GM18498 (cell line): ENCODE data around the gene HDAC5.

ENCODE experiments used
- ATAC-seq: cut with Tn5 transposase; IDR thresholded peaks from one replicate; pipeline ENCODE4 v1.9.1; 2021; ENCODE audit warnings: mild to moderate bottlenecking, moderate library complexity; ENCODE audit not compliant: unreplicated experiment

Gene HDAC5

DNA sequence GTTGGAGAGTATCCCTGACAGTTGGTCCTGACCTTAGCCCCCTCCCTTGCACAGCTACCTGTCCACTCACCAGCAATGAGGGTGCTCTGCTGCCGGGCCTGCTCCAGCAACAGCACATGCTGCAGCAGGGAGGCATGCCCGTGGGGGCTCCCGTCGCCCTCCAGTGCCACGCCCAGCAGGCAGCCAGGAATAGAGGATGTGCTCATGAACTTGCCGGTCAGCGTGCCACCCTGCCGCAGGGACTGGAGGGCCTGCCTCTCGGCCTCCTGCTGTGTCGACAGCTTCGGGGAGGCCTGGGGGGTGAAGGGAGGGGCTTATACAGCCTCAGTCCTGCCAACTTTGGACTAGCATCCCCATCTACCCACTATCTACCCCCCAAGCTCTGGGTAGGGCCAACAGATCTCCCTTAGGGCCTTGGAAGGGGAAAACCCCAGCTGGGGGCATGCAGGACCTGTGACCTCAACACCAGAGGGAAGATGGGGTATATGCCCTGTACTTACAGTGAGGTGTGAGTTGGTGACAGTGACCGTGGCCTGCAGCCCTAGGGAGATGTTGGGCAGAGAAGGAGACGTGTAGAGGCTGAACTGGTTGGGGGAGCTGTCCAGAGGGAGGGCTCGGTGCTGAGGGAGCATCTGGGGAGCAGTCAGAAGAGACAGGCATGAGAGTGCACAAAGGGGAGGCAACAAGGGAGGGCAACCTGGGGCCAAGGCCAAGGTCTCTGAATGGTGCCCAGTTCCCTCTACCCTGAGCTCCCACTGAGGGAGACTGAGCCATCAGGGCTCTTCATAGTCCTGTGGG lies 32.0 kb downstream of the HDAC5 start:
- ATAC-seq: no peak

DNA sequence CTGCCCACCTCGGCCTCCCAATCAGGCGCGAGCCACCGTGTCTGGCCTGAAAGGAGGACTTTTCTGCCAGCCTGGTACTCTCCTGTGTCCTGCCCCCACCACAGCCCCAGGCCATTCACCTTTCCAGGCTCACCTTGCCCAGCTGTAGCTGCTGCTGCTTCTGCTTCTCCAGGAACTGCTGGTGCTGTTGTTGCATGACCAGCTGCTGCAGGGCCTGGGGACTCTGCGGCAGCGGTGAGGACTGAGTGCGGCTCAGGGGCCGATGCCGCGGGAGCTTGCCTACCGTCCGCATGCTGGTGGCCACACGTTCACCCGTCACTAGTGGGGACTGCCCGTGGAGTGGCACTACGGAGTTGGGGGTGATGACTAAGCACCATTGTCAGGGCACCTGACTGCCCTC lies 35.2 kb downstream of the HDAC5 start:
- no peak for ATAC-seq

DNA sequence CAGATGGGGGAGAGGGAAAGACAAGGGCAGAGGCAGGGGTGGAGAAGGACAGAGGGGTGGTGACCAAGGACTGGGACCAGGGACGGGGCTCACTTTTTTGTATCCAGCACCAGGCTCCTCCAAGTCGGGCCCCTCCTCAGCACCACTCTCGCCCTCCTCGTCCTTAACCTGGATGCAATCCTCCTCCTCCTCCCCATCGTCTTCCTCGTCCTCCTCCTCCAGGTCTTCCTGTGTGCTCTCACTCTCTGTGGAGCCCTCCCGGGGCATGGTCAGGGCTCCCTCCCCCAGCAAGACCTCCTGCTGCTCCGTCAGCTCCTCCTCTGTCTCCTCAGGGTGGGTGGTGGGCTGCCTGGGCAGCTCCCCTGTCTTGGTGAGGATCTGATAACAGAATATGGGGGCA lies 36.1 kb downstream of the HDAC5 start:
- ATAC-seq: no peak

DNA sequence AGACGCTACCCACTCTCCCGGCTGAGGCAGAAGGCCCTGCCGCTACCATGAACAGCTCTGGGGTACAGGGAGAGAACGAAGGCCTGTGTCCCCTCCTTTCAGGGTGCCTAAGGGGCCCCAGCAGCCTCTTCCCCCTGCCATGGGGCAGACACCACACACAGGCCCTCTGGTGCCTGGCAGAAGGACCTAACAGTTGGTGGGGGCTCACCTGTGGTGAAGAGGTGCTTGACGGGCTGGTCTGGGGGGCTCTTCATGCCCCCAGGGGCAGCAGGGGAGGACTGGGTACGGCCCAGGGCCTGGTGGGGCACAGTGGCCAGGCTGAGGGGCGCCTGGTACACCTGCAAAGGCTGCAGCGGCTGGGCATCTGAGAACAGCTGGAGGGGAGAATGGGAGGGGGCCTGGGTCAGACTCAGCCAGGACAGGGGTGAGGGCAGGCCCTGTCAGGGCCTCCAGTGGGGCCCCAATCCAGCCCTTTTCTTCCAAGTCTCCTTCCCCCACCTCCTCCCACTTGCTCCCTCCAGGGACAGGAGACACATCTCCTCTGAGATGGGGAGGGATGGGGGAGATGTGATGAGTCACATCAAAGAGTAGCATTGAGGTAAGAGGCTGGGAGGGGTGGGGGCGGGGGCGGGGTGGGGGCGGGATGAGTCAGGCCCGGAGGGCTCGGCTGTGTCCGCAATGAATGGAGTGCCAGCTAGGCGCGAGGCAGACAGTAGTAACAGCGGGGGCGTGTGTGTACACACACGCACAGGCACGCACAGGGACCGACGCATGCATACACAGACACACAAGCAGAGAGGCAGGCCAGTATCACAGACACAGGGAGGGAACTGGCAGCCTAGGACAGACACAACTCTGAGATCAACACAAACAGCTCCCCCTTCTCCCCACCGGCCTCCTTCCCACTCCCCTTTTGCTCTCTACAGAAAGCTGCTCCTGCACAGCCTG lies 36.8 kb downstream of the HDAC5 start:
- no peak for ATAC-seq

DNA sequence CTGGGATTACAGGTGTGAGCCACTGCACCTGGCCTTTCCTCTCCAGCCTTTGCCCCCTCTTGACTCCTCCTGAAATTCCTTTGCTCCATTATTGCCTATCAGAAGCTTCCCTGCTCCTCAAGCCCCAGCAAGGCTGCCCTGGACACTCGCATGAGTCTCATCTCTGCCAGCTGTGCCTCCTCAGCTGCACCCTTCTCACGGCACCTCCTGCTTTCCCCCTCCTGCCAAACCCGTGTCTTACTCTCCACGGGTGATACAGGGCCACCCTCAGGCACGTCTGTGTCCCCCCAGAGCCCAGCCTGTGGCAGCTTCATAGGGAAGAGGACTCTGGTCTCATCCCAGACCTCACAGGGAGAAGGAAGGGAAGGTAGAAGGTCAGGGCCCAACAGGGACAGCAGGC lies 37.5 kb downstream of the HDAC5 start:
- no peak for ATAC-seq

DNA sequence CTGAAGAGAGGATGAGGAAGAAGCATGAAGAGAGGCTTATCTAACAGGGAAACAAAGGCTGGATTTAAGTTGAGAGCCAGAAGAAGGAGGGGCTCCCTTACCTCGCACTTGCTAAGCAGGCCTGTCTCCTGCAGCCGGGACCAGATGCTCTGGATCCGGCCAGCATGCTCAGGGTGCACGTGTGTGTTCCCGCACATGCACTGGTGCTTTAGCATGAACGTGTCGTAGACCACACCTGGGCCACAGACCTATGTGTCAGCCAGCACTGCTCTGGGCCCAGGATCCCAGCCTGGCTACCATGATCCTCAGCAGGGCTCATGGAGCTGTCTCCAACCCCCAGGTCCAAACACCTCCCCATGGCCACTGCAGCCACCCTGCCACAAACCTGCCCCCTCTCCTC lies 38.5 kb downstream of the HDAC5 start:
- ATAC-seq: no peak

DNA sequence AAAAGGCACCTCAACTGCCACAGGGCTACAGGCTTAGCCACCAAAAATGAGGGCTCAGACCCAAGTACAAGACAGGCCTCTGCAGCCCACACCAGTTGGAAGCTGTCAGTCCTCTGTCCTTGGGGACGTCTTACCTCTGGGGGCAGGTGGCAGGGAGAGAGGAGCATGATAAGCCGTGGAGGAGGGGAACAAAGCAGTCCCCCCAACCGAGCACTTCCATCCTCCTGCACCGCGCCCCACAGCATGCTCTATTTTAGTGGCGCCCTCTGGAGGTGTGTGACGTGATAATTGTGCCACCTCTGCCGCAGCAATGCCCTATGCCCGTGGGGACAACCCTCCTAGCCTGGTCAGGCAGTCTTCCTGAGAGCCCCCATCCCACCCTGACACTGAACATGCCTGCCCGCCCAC lies 39.3 kb downstream of the HDAC5 start:
- ATAC-seq: no peak

DNA sequence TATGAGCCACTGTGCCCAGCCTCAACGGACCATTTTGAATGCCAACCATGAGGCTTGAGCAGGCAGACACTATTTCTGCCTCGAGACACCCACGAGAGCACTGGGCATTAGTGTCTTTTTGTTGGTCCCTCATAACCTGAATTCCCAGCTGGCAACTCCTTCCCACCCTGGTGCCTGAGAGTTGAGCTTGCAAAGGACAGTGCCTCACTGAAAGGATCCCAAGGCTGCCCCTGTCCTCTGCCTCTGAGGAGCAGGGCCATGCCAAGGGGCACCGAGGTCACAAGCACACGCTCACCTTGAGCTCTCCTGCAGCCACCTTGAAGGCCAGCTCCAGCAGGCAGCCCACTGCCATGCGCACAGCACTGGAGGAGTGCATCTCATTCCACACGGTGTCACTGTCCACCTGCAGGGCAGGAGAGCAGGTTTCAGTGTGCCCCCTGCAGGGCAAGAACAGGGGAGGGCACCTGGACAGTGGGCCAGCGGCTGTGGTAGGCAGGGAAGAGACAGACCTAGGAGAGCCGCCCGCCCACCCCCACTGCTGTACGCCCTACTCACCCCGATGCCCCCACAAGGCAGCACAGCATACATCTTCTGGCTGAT lies 40.1 kb downstream of the HDAC5 start:
- no peak for ATAC-seq

DNA sequence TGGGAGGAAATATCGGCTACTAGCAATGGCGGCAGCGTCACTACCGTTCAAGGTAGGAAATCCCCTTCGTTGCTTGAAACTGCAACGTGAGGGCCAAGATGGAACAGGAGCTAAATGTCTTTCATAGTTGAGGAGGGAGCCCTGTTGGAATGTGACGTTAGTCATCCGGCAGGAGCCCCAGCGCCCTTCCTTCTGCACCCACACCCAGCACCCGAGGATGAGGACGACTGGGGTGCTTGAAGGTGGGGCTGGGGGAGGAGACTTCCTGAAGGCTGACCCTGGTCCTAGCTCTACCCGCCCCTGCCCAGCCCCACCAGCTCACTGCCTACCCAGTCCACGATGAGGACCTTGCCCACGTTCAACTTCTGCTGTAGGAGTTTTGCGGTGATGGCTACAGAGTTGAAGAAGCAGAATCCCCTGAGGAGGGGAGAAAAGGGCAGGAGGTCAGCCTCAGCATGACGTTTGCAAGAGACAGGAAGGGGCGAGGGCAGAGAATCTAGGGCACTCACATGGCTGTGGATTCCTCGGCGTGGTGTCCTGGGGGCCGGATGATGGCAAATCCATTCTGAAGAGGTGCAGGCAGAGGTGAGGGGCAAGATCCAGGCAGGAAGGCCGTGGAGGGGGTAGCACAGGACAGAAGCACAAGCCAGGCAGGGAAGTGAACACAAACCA lies 41.0 kb downstream of the HDAC5 start:
- ATAC-seq: no peak

DNA sequence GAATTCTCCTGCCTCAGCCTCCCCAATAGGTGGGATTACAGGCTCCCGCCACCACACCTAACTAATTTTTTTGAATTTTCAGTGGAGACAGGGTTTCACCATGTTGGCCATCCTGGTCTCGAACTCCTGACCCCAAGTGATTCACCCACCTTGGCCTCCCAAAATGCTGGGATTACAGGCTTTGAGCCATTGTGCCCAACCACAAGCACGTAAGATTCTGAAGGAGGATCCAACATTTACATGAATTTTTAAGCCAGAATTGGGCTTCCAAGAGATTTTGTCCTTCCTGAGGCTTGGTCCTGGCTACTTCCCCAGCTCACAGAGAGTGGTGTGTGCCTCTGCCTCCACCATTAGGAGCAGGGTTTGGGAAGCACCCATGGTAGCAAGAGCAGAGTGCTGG lies 41.8 kb downstream of the HDAC5 start:
- ATAC-seq: no peak

DNA sequence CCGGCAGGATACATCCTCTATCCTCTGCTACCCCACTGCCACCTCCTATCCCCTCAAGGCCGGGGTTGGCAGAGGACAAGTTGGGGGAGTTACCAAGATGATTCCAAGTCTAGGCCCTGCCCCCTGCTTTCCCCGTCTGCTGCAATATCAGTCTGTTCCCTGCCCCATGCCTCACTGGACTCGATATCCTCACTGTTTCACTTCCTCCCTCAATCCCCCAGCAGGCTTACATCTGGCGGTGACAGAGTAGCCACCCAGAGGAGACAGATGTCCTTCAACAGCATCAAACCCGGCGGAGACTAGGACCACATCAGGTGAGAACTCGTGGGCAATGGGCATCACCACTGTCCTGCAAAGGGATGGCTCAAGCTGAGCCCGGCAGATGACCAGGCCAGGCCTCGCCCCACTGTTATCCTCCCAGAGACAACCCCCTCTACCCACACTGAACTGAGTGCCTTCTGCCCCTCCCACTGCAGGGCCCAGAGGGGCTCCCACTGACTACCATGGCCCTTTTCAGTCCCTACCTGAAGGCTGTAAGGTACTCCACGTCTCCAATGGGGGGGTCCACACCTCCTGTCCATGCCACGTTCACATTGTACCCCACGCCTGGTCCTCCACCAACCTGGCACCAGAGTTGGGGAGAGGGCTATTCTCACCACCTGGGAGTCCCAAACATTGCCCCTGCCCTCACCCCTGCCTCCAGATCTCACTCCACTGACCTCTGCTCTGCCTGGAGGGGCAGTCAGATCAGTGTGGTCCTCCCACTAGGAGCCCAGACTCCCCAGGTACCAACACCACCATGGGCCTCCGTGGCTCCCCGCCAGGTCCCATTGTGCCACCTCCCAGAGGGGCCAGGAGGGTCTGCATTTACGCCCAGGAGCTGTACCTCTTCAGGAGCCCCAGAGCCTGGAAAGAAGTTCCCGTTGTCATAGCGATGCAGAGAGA lies 43.3 kb downstream of the HDAC5 start:
- no peak for ATAC-seq

DNA sequence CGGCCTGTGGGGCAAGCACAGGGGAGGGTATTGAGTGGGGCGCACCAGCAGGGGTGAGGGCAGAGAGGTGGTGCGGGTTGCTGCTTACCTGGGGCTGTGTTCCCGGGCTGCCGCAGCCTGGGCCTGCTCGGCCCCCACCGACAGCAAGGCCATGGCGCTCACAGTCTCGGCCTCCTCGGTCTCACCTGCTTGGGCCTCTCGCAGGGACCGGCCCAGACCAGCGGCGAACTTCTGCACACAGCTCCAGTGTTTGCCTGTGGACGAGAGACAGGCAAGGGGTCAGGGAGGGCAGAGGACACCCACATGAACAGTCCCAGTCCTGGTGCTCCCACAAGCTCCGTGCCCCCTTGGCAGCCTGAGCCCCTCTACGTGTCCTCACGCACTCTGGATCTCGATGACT lies 45.0 kb downstream of the HDAC5 start:
- ATAC-seq: no peak

DNA sequence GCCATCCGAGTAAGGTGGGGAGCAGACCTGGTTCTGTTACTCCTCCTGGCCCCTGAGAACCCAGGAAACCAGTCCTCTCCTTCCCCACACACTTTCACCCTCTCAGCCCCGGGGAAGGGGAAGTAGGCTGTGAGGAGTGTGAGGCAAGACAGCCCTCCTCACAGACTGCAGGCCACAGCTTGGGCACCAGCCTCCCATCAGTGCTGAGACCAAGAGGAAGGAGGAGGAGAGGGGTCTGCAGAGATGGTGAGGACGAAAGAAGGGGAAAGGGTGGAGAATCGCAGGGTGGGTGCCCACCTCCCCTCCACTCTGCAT lies 45.9 kb downstream of the HDAC5 start:
- no peak for ATAC-seq

DNA sequence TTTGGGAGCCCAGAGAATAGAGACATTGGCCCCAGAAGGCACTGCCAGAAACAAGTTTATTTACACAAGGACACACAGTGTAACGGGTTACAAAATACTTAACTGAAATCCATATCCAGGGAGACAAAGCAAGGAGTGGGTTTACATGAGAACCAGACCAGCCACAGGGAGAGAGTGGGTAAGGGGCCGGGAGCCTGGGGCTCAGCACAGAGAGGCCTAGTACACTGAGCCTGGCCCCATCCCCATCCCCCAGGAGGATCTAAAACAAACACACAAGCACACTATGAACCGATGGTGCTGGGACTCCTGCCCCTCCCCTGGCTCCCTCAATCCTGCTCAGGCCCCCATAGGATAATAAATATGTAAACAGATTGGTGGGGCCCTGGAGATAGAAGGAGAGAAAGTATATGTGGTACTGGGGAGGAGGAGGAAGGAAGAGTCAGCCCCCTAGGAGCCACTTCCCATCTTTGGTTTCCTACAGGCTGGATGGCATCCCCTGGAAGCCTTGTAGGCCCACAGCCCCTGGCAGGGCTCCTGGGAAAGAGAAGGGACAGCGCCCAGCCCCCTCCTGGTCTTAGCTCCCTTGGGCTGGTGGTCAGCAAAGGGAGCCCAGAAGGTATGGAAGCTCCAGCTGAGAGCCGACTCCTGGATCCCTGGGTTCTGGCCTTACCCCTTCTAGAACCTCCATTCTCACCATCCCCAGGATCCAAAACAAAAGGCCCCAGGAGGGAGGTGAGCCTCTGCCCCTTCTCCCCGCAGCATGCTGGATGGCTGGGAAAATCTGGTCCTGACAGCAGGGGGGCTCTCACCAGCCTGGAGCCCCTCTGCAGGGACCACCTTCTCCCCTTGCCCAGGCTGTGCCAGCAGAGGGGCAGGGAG lies 46.5 kb downstream of the HDAC5 start:
- no peak for ATAC-seq

DNA sequence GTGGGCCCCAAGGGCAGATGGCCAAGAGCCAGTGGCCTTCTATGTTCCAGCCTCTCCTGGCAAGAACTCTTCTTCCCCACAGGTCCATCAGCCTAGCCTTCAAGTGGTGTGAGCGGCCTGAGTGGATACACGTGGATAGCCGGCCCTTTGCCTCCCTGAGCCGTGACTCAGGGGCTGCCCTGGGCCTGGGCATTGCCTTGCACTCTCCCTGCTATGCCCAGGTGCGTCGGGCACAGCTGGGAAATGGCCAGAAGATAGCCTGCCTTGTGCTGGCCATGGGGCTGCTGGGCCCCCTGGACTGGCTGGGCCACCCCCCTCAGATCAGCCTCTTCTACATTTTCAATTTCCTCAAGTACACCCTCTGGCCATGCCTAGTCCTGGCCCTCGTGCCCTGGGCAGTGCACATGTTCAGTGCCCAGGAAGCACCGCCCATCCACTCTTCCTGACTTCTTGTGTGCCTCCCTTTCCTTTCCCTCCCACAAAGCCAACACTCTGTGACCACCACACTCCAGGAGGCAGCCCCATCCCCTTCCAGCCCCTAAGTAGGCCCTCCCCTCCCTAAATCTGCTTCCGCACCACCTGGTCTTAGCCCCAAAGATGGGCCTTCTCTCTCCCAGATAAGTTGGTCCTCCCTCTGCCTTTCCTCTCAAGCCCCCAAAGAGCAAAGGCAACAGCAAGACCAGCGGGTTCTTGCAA lies 47.7 kb downstream of the HDAC5 start:
- ATAC-seq: no peak

DNA sequence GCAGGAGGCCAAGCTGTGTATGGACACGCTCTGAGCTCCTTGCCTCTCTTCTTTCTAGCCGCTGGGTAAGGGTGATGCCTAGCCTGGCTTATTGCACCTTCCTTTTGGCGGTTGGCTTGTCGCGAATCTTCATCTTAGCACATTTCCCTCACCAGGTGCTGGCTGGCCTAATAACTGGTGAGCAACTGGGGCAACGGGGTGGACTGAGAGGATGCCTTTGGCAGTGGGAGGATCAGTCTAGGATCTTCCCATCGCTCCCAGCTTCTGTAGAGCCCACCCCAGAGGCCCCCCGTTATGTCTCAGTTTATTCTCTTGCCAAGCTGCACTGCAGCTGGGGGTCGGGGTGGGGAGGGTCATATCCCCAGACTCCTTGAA lies 48.5 kb downstream of the HDAC5 start:
- no peak for ATAC-seq

DNA sequence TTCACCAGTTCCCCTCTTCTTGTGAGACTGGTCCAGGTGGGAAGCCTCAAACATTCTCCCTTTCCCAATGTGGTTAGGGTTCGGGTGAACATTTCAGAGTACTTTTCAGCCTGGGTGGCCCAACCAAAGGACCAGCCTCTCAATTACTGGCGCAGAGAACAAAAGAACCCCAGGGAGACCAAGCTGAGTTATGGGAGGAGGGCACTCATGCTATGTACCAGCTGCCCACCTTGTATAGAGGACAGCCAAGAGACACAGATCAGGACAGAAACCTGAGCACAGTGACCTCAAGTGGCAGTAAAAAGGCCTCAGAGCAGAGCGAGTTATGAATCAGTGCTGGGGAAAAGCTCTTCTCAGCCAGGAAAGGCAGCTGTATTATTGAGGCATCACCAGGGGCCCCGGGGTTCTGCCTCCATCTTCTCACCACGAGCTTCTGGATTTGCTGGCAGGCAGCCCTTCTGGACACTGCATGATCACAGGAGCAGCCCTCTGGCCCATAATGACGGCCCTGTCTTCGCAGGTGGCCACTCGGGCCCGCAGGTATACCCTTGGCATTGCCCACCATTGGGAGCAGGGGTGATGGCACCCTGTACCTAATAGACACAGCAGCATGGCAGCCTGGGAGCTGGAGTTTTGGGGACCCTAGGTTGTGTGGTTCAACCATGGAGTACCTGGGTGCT lies 49.1 kb downstream of the HDAC5 start:
- no peak for ATAC-seq

DNA sequence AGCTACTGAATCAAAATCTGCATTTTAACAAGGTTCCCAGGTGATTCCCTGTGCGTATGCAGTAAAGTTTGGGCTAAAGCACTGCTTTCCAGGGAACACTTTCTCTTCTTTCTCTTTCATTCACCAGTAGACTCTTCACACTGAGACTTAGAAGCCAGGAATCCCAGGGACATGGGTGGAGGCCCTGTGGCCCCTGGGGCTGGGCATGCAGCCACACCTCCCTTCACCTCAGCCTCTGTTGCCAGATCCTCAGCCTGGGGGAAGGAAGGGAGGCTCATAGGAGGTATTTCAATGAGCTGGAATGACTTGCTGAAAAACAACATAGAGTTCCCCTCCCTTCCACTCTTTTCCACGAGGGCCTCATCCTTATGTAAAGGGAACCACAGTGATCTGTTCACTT lies 51.7 kb downstream of the HDAC5 start:
- ATAC-seq: no peak
